GM18868 (cell line): ENCODE results near the gene ZFHX3.
A peak's percentile ranks its signal among the peaks of the same experiment; 100 is the strongest.

Experiments
- ATAC-seq: cut with Tn5 transposase; IDR thresholded peaks from one replicate; pipeline ENCODE4 v1.9.1; 2021; ENCODE audit warnings: mild to moderate bottlenecking, moderate library complexity; ENCODE audit not compliant: unreplicated experiment

ZFHX3 gene

GRCh38 chr16:73042807-73043206 lies 5.1 kb downstream of the ZFHX3 start:
- ATAC-seq: no peak

DNA sequence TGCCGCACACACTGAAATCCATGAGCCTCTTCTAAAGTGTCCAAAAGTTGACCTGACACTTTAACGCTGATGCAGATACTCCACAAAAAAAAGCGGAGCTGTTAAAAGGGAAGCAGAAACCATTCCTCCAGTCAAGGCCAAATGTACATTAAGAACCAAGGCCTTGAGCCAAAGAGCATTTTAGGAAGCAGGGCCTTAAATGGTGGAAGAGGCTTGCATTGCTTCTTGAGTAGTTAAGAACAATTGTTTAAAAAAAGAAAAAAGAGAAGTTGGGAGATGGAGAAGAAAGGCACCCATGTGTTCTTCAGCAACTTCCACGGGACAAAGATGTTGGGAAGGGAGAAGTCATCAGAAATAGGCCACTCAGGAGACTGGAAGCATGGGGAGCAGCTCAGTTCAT lies 6.3 kb downstream of the ZFHX3 start:
- ATAC-seq: no peak

GRCh38 chr16:73040735-73041402 lies 7.1 kb downstream of the ZFHX3 start:
- no peak for ATAC-seq

DNA sequence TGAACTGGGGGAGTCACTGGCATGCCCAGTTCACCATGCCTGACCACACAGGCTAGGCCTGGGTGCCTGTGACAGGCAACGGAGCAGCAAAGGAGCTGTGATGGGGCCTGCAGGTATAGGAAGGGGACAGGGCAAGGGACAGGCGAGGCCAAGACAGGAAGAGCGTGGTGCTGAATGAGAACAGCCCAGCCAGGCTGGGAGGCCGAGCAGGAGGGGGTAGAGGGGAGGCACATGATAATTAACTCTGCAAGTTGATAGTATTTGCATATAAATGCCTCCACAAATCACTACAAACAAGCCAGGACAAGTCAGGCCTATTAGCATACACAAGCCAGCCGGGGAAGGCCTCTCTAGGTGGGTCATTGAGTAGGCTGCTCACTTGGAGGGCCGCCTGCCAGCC lies 7.8 kb downstream of the ZFHX3 start:
- no peak for ATAC-seq

GRCh38 chr16:73037845-73038570 lies 9.9 kb downstream of the ZFHX3 start:
- ATAC-seq: no peak

DNA sequence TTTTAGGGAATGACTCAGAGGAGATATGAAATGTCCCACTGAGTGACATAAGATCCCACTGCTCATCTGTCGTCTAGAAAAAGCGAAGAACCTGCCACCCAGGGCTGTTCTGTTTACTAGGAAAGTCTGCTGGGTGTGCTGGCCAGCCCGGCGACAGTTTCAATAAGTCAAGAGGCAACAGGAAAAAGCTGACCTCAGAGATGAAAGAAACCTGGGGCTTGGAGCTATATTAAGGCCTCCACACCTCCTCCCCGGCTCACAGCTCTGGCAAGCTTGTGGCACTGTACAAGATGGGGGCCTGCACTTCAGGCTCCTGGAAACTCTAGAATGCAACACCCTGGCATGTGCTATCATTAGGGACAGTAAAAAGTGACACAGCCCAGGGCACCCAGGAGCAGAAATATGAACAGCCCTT lies 10.6 kb downstream of the ZFHX3 start:
- ATAC-seq: no peak

DNA sequence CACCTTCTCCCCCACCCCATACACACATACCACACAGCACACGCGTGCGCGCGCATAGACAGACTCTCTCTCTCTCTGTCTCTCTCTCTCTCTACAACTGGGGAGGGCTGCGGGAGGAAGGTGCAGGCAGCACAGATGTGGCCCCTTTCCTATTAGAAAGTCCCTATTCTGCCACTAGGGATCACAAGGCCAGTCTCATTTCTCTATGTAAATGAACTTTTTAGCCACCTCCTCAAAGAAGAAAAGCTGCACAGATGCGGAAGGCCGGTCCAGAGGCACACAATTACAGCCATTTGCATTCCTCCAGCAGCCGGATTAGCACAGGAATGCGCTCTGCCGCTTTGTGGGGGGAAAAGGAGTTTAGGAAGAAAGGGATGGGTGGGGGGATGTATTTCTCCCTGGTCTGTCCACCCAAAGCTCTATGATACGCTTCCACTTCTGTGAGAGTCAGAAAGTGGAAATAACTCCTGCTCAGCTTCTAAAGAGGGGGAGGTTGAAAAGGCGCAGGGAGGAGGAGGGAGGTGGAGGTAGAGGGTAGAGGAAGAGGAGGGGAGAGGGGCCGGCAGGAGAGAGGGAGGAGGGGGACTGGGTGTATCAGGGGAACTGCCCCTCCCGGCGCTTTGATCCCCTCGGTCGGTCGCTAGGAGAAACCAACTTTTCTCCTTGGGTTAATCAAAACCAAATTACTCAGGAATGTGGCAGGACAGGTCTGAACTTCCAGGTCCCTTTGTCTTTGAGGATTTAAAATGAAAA lies 11.7 kb downstream of the ZFHX3 start:
- ATAC-seq: peak; percentile 68

- peak; percentile 53 for ATAC-seq
These were observed 13.6 kb downstream of the ZFHX3 start for GRCh38 chr16:73034374-73034773.

- no peak for ATAC-seq
These were observed 14.5 kb downstream of the ZFHX3 start for GRCh38 chr16:73033271-73033998.

DNA sequence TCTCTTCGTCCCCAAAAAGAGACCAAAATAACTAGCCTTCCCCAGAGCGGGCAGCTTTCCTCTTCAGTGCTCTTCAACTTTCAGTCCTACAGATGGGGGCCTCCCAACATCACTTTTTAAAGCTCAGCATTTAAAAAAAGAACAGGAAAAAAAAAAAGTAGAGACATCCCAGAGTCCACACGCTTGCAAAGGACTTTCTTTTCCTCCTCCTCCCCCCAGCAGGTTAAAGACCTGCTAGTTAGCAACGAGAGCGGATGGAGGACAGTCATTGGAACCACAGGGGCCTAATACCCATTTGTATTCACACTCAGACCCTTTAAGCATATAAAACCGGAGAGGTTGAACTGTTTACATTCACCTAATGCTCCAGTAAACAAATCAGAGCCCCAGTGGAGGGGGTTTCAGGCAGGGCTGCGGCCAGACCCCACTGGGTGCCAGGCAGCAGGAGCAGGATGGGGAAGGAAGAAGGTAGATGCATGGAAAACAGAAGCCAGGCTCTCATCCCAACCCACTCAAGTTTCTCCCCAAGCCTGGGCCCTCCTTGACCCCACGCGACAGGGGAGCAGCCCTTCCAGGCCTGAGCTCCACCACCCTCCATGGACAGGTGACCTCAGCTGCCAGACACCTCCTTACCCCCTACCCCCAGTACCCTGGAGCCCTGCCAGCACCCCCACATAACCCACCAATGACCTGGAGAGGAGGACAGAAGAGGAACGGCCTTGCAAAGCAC lies 15.2 kb downstream of the ZFHX3 start:
- peak; percentile 29 for ATAC-seq

- ATAC-seq: no peak
These were observed 15.9 kb downstream of the ZFHX3 start for GRCh38 chr16:73031984-73032383.

DNA sequence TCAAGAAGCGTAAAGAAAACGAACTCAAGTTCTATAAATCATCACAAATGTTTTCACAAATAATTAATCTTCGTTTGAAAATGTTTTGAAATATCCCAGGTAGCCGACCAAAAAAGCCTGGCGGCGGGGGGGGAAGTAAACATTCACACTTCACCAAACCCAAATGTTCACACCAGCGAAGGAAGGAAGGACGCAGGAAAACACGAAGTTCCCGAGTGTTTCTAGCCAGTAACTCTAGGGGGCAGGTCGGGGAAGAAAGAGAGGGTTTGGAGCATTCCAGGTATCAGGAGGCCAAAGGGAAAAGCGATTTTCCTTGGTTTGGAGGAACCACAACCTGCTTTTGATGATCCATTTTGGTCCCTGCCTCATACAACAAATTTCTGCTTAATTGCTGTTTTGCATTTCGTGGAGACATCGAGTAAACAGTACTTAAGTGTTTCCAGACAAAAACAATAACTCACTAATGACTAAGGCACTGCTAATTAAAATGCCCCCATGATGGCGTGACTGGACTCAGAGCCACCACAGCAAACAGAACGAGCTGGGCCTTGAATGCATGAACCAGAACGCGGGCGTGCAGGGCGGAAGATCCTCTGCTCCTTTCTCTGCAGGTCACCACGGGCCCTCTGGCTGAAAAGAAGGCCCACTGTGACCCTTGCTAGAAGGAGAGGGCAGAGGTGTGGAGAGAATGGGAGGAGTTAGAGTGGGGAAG lies 16.6 kb downstream of the ZFHX3 start:
- ATAC-seq: no peak

- ATAC-seq: no peak
These were observed 19.1 kb downstream of the ZFHX3 start for GRCh38 chr16:73028721-73029361.

DNA sequence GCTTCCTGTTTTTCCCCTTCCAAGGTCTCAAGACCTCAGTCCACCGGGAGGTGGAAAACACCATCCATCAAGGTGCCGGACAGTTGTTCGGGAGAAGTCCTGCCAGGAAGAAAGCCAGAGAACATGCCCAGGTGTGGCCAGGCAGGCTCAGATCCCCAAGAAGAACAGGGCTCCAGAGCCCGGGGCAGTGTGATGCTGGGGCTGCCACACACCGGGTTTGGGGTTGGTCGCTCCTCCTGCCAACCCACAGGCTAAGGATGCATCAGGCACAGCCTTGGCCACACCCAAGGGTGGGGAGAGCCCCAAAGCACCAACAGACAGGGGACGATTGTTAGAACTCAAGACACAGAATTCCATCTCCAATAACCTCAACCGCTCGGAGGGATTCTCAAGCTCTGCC lies 19.7 kb downstream of the ZFHX3 start:
- no peak for ATAC-seq

- no peak for ATAC-seq
These were observed 20.2 kb downstream of the ZFHX3 start for GRCh38 chr16:73027685-73028111.

GRCh38 chr16:73026754-73027684 lies 20.9 kb downstream of the ZFHX3 start:
- ATAC-seq: no peak

GRCh38 chr16:73025856-73026210 lies 22.1 kb downstream of the ZFHX3 start:
- ATAC-seq: no peak

- ATAC-seq: no peak
These were observed 22.6 kb downstream of the ZFHX3 start for GRCh38 chr16:73025151-73025855.
